GM12878 (cell line): ENCODE results near the gene PRUNE2. TPM values are rescaled to one million over a fixed set of nuclear protein-coding genes. Genes with fewer than 3 reads are reported as not detected.

Experiments used
- ATAC-seq: fragments of 200-7000 bp; cut with Tn5 transposase; 3 replicates; pipeline ENCODE4 v1.9.1; 2020; ENCODE audit warnings: mild to moderate bottlenecking, moderate library complexity
- BruUV-seq: library from RNA; stranded (reverse); fragments of 400-500 nt; replicated peaks from 2 replicates; lab custom pipeline; 2021; lab: Mats Ljungman, UMichigan
- CTCF ChIA-PET: fragments of 300-600 bp; sonication (Branson Sonifier 250); formaldehyde crosslinking; extraction: SDS; loops from one replicate; lab custom pipeline; 2021; ENCODE audit warnings: inconsistent platforms; lab: Yijun Ruan, JAX
- POLR2A ChIA-PET: fragments of 350-600 bp; formaldehyde crosslinking; extraction: SDS; loops from one replicate; lab custom pipeline; 2021; ENCODE audit warnings: inconsistent platforms; lab: Charles Lee
- RAD21 ChIA-PET: fragments of 300-600 bp; sonication (Branson Sonifier 250); formaldehyde crosslinking; loops from one replicate; lab custom pipeline; 2023; ENCODE audit warnings: antibody characterized with exemption; ENCODE audit not compliant: unreplicated experiment; lab: Charles Lee
- SMC1A ChIA-PET: fragments of 300-600 bp; sonication (Branson Sonifier 250); formaldehyde crosslinking; loops from one replicate; lab custom pipeline; 2023; ENCODE audit not compliant: unreplicated experiment, uncharacterized antibody; lab: Charles Lee
- DNase-seq: peaks from one replicate; pipeline ENCODE4 v3.0.0-alpha.2; 2011; ENCODE audit warnings: low read depth, low spot score
- FAIRE-seq: peaks from 3 replicates; lab custom pipeline; 2011; peaks lifted over from hg19 to GRCh38; lab: Jason Lieb, UNC
- H2AFZ ChIP-seq: 2 replicates; pipeline ENCODE4 v1.6.0; 2011; ENCODE audit warnings: low read depth, low read length, control low read depth; ENCODE audit not compliant: control insufficient read depth
- H3K27ac ChIP-seq: 2 replicates; pipeline ENCODE4 v1.5.1; 2011; ENCODE audit warnings: control low read depth; ENCODE audit not compliant: control insufficient read depth, insufficient read depth
- H3K27me3 ChIP-seq, 2 experiments: replicated peaks in 1 of 2; 2 replicates each; pipeline versions ENCODE4 v1.6.0 to v1.6.1; 2011; ENCODE audit warnings: low read length in 1 of 2; ENCODE audit not compliant: control insufficient read depth in 2 of 2, insufficient read depth in 2 of 2
- H3K36me3 ChIP-seq, 2 experiments: 2 replicates each; pipeline ENCODE4 v1.5.1; 2011; ENCODE audit warnings: low read length in 1 of 2; ENCODE audit not compliant: control insufficient read depth in 2 of 2, insufficient read depth in 2 of 2
- H3K4me1 ChIP-seq: 2 replicates; pipeline ENCODE4 v1.6.1; 2011; ENCODE audit warnings: mild to moderate bottlenecking, low read length, moderate library complexity, mixed read lengths; ENCODE audit not compliant: control insufficient read depth, insufficient read depth
- H3K4me2 ChIP-seq: 2 replicates; pipeline ENCODE4 v1.6.0; 2011; ENCODE audit warnings: control low read depth; ENCODE audit not compliant: control insufficient read depth, insufficient read depth
- H3K4me3 ChIP-seq: fragments of 200-600 bp; sonication (generic); 2 replicates; pipeline ENCODE4 v1.5.1; 2016
- H3K79me2 ChIP-seq: 2 replicates; pipeline ENCODE4 v1.6.0; 2011; ENCODE audit warnings: low read length; ENCODE audit not compliant: control insufficient read depth, insufficient read depth
- H3K9ac ChIP-seq: 2 replicates; pipeline ENCODE4 v1.8.0; 2011; ENCODE audit warnings: low read length, control low read depth, mixed read lengths; ENCODE audit not compliant: control insufficient read depth, insufficient read depth
- H3K9me3 ChIP-seq: replicated peaks from 3 replicates; pipeline ENCODE4 v1.5.1; 2011; ENCODE audit warnings: mild to moderate bottlenecking, low read length; ENCODE audit not compliant: control insufficient read depth, insufficient read depth
- H4K20me1 ChIP-seq: 2 replicates; pipeline ENCODE4 v1.6.0; 2011; ENCODE audit not compliant: control insufficient read depth, insufficient read depth
- HSF1 ChIP-seq: fragments of 150-350 bp; IDR thresholded peaks from 2 replicates; pipeline ENCODE4 v1.6.1; 2014; ENCODE audit warnings: mild to moderate bottlenecking, low read depth, low read length
- TCF3 ChIP-seq: IDR thresholded peaks from 2 replicates; pipeline ENCODE4 v1.6.1; 2012; ENCODE audit warnings: low read depth, mild to moderate bottlenecking, low read length, borderline replicate concordance; ENCODE audit not compliant: insufficient read depth
- WGBS: methylation state at CpG from one replicate; pipeline ENCODE4 v1.1.6; 2016; ENCODE audit warnings: low lambda C conversion rate; ENCODE audit not compliant: insufficient replicate concordance, insufficient coverage; ENCODE audit errors: missing lambda C conversion rate; 5-methylcytosine and 5-hydroxymethylcytosine counted together
- in situ Hi-C: fragments of 300-500 bp; cut with MboI; formaldehyde crosslinking; loops from 9 replicates; pipeline ENCODE4 v1.14.3; 2018; ENCODE audit warnings: mixed read lengths
- intact Hi-C: fragments of 100-400 bp; cut with micrococcal nuclease; formaldehyde crosslinking; loops from one replicate; pipeline ENCODE4 v1.14.2; 2022; ENCODE audit not compliant: unreplicated experiment
- polyA plus RNA-seq, 11 experiments: library from polyadenylated mRNA; depleted of rRNA in 4 of 11; unstranded in 6 of 11; stranded (reverse) in 5 of 11; fragments of >200 nt; fragmentation: Nextera tagmentation in 4 of 11; fragmentation: Illumina TruSeq in 1 of 11; extraction: Ambion mirVana in 4 of 11; extraction: Trizol in 1 of 11; gene quantifications; 1 replicate in 1 of 11; 2 replicates in 10 of 11; pipeline versions ENCODE4 v1.2.1 to v1.2.3, GENCODE V29; 2011 to 2016; ENCODE audit warnings: inconsistent platforms in 2 of 11, missing spikeins in 2 of 11, low read depth in 1 of 11
- total RNA-seq, 4 experiments: library from RNA; depleted of rRNA in 3 of 4; stranded (reverse); fragments of >200 nt in 3 of 4; fragmentation: Illumina TruSeq in 1 of 4; extraction: Trizol in 1 of 4; gene quantifications; 2 replicates each; pipeline versions ENCODE4 v1.2.1 to v1.2.3, GENCODE V29; 2013 to 2021

Gene PRUNE2
- total and polyA plus RNA-seq, 10 of the 15 experiments (the other 5 are each of a cell fraction or from before 2014, with no cell fraction given) = 0.07 to 0.63 (median 0.25) TPM

GRCh38 chr9:76900884-76901440 lies 5.0 kb downstream of the PRUNE2 start (continued):
- TF ChIP-seq TCF3 = no peak
- TF ChIP-seq, all 136 proteins: peak for 0

GRCh38 chr9:76898786-76899185 lies 7.1 kb downstream of the PRUNE2 start:
- H3K79me2 ChIP-seq = no peaks in the 10 kb centered on the region
- 3% methylated on average over 2 of the region's 2 CpGs for WGBS
- H3K4me2 ChIP-seq = no peak overlapping the region

More at GRCh38 chr9:76898786-76899185, 7.1 kb downstream of the PRUNE2 start:
- in situ Hi-C loops (no loop called here), intact Hi-C loops (no loop called here)
- ChIA-PET RAD21 (no interaction called here), POLR2A (no interaction called here), CTCF (no interaction called here), SMC1A (no interaction called here)
- FAIRE-seq = no peak
- Histone ChIP-seq H3K27me3 (peaks cover 1 to 9% of the 10 kb centered on the region in 2 experiments; a peak in 3 of 4 replicates), H3K9me3 (no peaks in the 10 kb centered on the region), H2AFZ (no peak overlapping the region), H3K36me3 (no peaks in the 10 kb centered on the region), H4K20me1 (no peaks in the 10 kb centered on the region), H3K4me3 (no peak overlapping the region), H3K27ac (no peak overlapping the region), H3K9ac (no peak overlapping the region), H3K4me1 (no peaks in the 10 kb centered on the region)
- no peak for DNase-seq
- no TSS peak for BruUV-seq
- no peak for ATAC-seq
- TF ChIP-seq HSF1 = no peak
- TF ChIP-seq, all 136 proteins: peak for 0
